Ovary (tissue), 9 donors: ENCODE data around the gene SYTL3. TPM values are rescaled to one million over a fixed set of nuclear protein-coding genes. Genes with fewer than 3 reads are reported as not detected.

Experiments used
- DNase-seq, 5 donors: peaks; one replicate each; pipeline ENCODE4 v3.0.0-alpha.2; 2019 to 2020
- H3K27ac ChIP-seq, 2 donors: fragments of 200-600 bp; one replicate each; pipeline versions ENCODE4 v1.5.1 to v1.8.0; 2019 to 2022
- H3K27me3 ChIP-seq: fragments of 200-600 bp; one replicate; pipeline ENCODE4 v1.8.0; 2022
- H3K36me3 ChIP-seq: fragments of 200-600 bp; sonication (generic); one replicate; pipeline ENCODE4 v1.5.1; 2019
- H3K4me1 ChIP-seq: one replicate; pipeline ENCODE4 v1.8.1; 2013; ENCODE audit warnings: mild to moderate bottlenecking, moderate library complexity; ENCODE audit not compliant: insufficient read depth
- H3K4me3 ChIP-seq: fragments of 200-600 bp; sonication (generic); one replicate; pipeline ENCODE4 v1.5.1; 2017
- H3K9me3 ChIP-seq, 2 donors: fragments of 200-600 bp in 1 of 2; sonication (generic) in 1 of 2; one replicate each; pipeline versions ENCODE4 v1.5.1 to v1.8.1; 2013 to 2019; ENCODE audit warnings: mild to moderate bottlenecking in 1 of 2, moderate library complexity in 1 of 2
- EP300 ChIP-seq: sonication (generic); formaldehyde crosslinking; IDR thresholded peaks from one replicate; pipeline ENCODE4 v1.6.1; 2017; ENCODE audit warnings: antibody characterized with exemption
- POLR2A ChIP-seq: fragments of 450-650 bp; IDR thresholded peaks from one replicate; pipeline ENCODE4 v1.6.1; 2017; ENCODE audit warnings: antibody characterized with exemption, mild to moderate bottlenecking, moderate library complexity
- WGBS, 3 donors: extraction: QIAGEN DNeasy Blood & Tissue Kit in 1 of 3; methylation state at CpG; one replicate each; pipeline versions ENCODE4 v1.1.5 to v1.1.7; 2013 to 2017; 5-methylcytosine and 5-hydroxymethylcytosine counted together
- intact Hi-C, 4 donors: fragments of 100-400 bp; cut with DNase I; formaldehyde crosslinking; loops; one replicate each; pipeline versions ENCODE4 v1.11.0 to v1.15.1; 2022 to 2023
- polyA plus RNA-seq, 2 donors: library from polyadenylated mRNA; stranded (reverse); fragments of 200-250 nt in 1 of 2; fragments of 350-450 nt in 1 of 2; fragmentation: Illumina TruSeq in 1 of 2; extraction: RNeasy Lipid Tissue Mini Kit (QIAGEN cat#74804) in 1 of 2; gene quantifications; one replicate each; pipeline ENCODE4 v1.2.3, GENCODE V29; 2013 to 2014
- total RNA-seq, 7 donors: library from RNA; depleted of rRNA in 2 of 7; stranded (reverse); fragments of >200 nt in 2 of 7; fragmentation: NEBNext Ultra II Directional in 3 of 7; extraction: Animal tissue kit (Norgen Biotek cat#: 25700) in 3 of 7; gene quantifications; one replicate each; pipeline versions ENCODE4 v1.1.0 to v1.2.4, GENCODE V29; 2016 to 2023
- TF ChIP-seq, protein P1 (sequence below), 3 donors: fragments of 450-650 bp in 2 of 3; fragments of 200-600 bp in 1 of 3; IDR thresholded peaks; one replicate each; pipeline versions ENCODE4 v1.5.1 to v1.8.0; 2016 to 2022; ENCODE audit warnings: antibody characterized with exemption in 3 of 3, mild to moderate bottlenecking in 1 of 3
- donor health status: DM: no; HTN: no; CAD: no; lungs with moderate emphysema.
- donor health status: DM: no; HTN: no; CAD: no.
- donor health status: Bipolar disorder and iron deficiency.
- donor health status: DM: yes; HTN: yes; CAD: no.
- donor health status: DM: no; HTN: no; CAD: no.
- donor health status: DM: yes; HTN: yes; CAD: no.

Gene SYTL3
- total and polyA plus RNA-seq, 9 donors: 1.7 to 7.8 (median 2.5) TPM

GRCh38 chr6:158753811-158754210 lies 104.0 kb downstream of the SYTL3 start:
- intact Hi-C loops: no loop called here
- TF ChIP-seq POLR2A: no peak
- TF ChIP-seq EP300: no peak
- TF ChIP-seq, protein P1, sequence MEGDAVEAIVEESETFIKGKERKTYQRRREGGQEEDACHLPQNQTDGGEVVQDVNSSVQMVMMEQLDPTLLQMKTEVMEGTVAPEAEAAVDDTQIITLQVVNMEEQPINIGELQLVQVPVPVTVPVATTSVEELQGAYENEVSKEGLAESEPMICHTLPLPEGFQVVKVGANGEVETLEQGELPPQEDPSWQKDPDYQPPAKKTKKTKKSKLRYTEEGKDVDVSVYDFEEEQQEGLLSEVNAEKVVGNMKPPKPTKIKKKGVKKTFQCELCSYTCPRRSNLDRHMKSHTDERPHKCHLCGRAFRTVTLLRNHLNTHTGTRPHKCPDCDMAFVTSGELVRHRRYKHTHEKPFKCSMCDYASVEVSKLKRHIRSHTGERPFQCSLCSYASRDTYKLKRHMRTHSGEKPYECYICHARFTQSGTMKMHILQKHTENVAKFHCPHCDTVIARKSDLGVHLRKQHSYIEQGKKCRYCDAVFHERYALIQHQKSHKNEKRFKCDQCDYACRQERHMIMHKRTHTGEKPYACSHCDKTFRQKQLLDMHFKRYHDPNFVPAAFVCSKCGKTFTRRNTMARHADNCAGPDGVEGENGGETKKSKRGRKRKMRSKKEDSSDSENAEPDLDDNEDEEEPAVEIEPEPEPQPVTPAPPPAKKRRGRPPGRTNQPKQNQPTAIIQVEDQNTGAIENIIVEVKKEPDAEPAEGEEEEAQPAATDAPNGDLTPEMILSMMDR (IDR thresholded peaks at IDR 0.05): no peak

DNA sequence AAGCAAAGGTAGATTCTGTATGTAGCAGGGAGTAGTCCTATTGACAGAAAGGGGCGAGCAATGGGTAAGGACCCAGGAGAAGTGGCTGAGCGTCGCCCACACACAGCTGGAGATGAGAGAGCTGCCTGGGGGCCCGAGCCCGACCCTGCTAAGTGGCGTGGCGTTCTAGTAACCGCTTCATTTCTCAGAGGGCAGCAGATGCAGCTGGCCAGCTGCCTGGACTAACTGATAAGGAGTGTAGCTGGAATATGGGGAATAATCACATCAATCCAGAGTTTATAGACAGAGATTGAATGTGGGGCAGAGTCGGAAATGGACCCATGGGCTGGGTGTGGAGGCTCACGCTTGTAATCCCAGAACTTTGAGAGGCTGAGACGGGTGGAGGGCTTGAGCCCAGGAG lies 104.9 kb downstream of the SYTL3 start:
- intact Hi-C loops: no loop called here

More at GRCh38 chr6:158753811-158754210, 104.0 kb downstream of the SYTL3 start:
- 90 to 94% (median 93%) methylated on average over 9 of the region's 9 CpGs for WGBS, 3 donors
- Histone ChIP-seq H3K36me3 (no peaks in the 10 kb centered on the region), H3K27ac (no peak overlapping the region), H3K9me3 (no peaks in the 10 kb centered on the region), H3K4me3 (no peak overlapping the region), H3K27me3 (no peaks in the 10 kb centered on the region), H3K4me1 (no peaks in the 10 kb centered on the region)
- DNase-seq: no peak

GRCh38 chr6:158755636-158756035 lies 105.8 kb downstream of the SYTL3 start:
- WGBS, 3 donors: 95 to 99% (median 97%) methylated on average over 13 of the region's 13 CpGs
- no peaks in the 10 kb centered on the region for H3K9me3 ChIP-seq
- H3K4me3 ChIP-seq: no peak overlapping the region
- H3K27ac ChIP-seq: no peak overlapping the region
- no peaks in the 10 kb centered on the region for H3K27me3 ChIP-seq
- TF ChIP-seq POLR2A (no peak), EP300 (no peak)
- TF ChIP-seq, protein P1 (IDR thresholded peaks at IDR 0.05): no peak
- H3K36me3 ChIP-seq: no peaks in the 10 kb centered on the region
- no peaks in the 10 kb centered on the region for H3K4me1 ChIP-seq
- intact Hi-C loops: no loop called here
- no peak for DNase-seq

More for the DNA sequence above, 104.9 kb downstream of the SYTL3 start:
- Histone ChIP-seq H3K27me3 (no peaks in the 10 kb centered on the region), H3K4me3 (no peak overlapping the region), H3K4me1 (no peaks in the 10 kb centered on the region), H3K9me3 (no peaks in the 10 kb centered on the region), H3K36me3 (no peaks in the 10 kb centered on the region), H3K27ac (no peak overlapping the region)
- TF ChIP-seq POLR2A (no peak), EP300 (no peak)
- TF ChIP-seq, protein P1 (IDR thresholded peaks at IDR 0.05): no peak
- DNase-seq: no peak
- 52 to 70% (median 70%) methylated on average over 11 of the region's 11 CpGs for WGBS, 3 donors

- Histone ChIP-seq H3K36me3 (no peaks in the 10 kb centered on the region), H3K9me3 (no peaks in the 10 kb centered on the region), H3K27ac (no peak overlapping the region), H3K27me3 (no peaks in the 10 kb centered on the region), H3K4me1 (no peaks in the 10 kb centered on the region), H3K4me3 (no peak overlapping the region)
- intact Hi-C loops: no loop called here
- no peak for DNase-seq
- 86 to 93% (median 90%) methylated on average over 9 of the region's 9 CpGs for WGBS, 3 donors
- TF ChIP-seq EP300 (no peak), POLR2A (no peak)
- TF ChIP-seq, protein P1 (IDR thresholded peaks at IDR 0.05): no peak
Observed at GRCh38 chr6:158756126-158756525, 106.3 kb downstream of the SYTL3 start.
